CD1c-positive myeloid dendritic cell (primary cell): Measurements from ENCODE around the gene CDYL.

Experiments
- DNase-seq: peaks from one replicate; pipeline ENCODE4 v3.0.0-alpha.2; 2016; ENCODE audit errors: extremely low spot score

Gene CDYL

DNA sequence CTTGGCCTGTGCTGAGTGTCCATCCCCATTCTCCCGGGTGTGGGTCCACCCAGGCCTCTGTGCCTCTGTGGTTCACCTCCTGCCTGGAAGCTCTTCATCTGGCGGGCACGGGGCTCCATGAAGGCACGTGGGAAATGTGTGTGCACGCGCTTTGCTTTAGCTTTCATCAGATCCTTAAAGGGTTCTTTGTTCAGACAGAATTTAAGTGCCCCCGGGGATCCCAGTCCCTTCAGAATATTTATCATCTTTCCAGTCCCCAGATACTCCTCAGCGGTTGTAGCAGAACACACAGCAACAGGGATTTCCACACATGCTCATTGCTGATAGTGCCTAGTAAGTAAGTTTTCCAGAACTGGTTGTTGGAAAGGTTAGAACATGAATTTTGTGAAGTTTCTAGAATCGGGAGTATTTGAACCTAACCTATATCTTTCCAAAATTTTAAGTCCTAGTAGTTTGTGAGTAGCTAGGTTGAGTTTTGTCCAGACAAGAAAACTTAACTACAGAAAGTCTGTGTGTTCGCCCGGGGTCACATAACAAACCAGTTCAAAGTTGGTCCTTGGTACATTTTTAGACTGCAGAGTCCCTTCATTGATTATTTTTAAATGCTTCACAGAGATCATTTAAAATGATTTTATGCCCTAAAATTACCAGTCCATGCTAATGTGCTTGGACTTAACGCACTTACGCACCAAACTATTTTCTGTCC is 159.9 kb downstream of the CDYL start:
- no peak for DNase-seq

DNA sequence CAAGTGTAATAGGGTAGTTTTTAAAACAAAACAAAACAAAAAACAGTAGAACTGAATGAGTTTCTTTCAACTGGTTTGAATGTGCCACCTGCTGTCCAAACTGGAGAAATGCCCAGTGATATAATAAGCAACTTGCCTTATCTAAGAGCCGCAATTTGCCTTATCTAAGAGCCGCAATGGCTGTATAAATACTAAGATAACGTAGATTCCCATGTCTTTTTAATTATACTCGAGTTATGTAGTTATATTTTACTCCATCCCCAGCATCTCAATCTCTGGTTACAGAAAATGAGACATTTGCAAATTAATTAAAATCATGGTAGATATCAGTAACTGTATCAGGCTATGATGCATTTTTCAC is 160.5 kb downstream of the CDYL start:
- peak; percentile 38 for DNase-seq

DNA sequence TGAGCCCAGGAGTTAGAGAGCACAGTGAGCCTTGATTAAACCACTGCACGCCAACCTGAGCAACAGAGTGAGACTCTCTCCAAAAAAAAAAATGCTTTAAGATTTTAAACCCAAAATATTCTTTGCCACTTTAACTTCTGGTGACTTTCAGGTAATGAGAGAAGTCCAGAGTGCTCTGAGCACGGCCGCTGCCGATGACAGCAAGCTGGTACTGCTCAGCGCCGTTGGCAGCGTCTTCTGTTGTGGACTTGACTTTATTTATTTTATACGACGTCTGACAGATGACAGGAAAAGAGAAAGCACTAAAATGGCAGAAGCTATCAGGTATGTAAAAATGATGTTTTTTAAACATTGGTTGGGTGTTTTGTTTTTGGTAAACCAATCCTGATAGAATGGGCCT is 161.2 kb downstream of the CDYL start:
- DNase-seq = no peak

DNA sequence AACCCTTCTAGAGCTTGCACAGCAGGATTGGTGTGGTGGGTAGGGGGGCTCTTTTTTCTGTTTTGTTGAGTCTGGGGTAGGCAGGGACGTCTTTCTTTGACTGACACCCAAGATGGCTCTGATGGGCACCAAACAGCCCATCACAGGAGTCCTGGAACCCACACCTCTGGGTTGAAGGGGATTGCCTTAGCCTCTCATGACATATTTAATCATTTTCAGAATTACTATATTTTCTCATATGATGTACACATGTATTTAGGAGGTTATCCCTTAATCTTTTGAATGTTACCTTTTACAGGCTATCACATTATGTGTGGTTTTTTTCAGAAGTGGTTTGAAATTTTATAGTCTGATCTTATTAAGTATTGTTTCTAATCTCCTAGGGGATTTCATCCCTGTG is 163.0 kb downstream of the CDYL start:
- DNase-seq = no peak

DNA sequence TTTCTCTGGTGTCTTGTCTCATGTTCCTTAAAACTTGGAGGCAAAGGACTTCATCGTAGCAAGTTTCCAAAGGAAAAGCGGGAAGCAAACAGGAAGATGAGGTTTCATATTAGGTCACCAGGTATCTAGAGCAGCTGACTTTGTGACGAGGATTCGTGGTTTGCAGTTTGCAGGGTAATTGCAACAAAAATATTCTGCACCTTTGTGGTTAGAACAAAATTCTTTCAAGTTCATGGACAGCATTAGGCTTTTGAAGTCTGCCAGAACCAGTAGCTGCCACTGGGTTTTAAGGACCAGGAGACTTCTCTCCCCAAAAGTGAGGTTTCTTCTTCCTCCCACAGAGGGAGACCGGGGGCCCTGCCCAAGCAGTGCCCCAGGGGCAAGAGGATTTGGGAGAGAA is 164.2 kb downstream of the CDYL start:
- no peak for DNase-seq

DNA sequence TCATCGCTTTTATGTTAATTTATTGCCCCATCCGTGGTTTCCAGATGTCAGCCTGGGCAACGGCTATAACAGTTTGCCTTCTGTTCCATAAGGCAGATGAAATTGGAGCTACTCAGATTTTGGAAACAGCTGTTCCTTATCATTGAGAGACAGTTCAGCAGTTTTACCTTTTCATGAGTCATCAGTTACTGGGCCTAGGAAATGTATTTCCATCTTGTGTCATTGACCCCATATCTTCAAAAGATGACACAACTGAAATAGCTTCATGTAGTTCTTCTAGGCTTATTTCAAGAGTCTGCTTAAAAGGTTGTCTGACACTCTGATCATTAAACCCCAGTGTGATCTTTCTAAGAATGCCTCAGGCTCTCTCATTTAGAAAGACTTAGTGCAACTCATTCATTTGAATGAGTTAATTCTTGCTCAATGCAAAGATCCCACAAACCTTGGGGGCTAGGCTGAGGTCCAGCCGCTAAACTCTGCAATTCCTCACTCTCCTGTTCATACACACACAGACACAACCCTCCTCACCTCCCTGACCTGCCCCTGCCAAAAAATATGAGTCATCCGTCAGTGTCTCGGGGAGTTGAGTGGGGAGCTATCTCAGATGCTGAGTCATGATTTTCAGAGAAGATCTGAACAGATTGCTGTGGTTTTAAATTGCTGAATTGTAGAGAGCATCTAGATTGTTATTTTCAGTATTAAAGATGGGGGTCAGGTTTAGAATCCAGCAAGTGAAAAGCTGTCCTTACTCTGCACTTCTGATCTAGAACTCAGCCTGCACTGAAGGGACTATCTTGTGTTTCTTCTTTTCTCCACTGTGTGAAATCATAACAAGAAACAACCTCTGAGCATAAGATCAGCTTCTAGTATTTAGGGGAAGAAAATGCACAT is 165.8 kb downstream of the CDYL start:
- DNase-seq = peak; percentile 14

DNA sequence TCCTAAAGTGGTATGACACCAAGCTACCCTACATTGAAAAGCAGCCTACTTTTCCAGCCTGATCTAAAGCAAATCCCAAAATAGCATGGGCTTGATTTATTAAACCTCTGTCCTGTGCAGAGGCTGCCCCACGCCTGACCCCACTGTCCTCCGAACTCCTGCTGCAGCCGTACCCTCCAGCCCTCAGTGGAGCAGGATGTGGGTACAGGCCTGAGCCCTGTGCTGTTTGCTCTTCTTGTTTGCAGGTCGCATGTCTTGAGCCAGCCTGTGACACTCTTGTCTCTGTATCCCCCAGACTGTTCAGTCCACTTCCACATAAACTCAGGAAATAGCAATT is 166.4 kb downstream of the CDYL start:
- DNase-seq = no peak

DNA sequence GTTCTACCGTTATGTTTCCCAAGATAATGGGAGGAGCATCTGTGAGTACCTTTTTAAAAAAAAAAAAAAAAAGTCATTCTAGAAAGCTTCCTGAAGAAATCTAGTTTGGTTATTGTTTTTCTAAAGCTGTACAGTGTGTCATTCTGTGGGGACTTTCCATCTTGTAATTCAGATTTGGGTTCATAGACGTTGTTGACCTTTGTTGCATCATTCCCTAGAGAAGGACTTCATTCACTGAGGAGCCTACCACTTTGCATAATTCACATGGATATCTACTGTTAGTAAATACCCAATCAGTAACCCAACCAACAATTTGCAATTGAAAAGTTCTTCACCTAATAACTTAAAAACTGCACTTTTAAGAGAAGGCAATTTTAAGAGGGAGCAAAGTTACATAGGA is 167.5 kb downstream of the CDYL start:
- no peak for DNase-seq

DNA sequence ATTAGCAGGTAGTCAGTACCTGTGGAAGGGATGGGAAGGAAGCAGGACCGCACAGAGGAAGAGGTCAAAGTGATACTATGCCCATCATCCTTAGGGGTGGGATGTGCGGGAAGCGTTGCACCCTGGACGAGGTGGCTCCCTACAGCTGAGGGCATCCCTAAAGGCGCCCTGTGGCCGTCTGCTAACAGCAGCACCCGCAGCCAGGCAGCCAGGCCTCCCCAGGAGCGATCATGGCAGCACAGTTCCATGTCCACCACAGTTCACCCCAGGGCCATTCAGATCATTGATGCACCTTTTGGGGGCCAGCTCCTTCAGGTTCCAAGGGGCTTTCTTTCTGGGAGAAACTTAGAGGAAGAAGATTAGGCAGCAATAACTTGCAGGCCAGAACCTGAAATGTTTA is 168.1 kb downstream of the CDYL start:
- DNase-seq = no peak

DNA sequence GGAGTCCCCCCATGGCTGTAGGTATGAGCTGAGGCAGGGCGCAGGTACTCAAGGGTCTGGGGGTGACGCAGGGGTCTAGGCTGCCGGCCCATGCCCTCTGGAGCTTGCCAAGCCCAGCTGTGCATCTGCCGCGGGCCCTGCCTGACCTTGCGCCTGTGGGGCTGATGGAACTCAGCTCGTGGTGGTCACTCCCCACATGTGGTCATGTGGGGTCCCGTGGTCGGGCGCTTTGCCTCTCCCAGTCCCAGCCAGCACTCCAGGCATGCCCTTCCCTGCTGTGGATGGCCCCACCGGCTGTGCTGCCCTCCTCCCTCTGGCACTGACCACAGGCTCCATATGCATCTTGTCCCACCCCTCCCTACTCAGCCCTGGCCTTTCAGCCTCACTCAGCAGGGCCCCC is 170.3 kb downstream of the CDYL start:
- no peak for DNase-seq

DNA sequence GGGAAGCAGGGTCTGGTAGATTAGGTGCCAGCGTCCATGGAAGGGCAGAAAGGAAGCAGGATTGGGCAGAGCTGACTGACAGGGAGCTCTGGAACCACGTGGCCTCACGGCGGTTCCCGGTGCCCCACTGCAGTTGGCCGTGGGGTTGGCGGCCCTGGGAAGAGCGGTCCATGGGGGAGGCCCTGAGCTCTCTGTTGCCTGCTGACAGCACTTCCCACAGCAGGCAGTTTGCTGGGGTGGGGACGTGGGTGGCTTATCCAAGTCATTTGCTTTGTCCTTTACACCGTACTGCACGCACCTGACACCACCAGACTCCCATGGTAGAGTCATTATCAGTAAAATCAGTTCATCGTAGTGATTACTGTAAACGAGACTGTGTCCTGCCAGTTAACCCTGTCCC is 171.5 kb downstream of the CDYL start:
- DNase-seq = no peak

DNA sequence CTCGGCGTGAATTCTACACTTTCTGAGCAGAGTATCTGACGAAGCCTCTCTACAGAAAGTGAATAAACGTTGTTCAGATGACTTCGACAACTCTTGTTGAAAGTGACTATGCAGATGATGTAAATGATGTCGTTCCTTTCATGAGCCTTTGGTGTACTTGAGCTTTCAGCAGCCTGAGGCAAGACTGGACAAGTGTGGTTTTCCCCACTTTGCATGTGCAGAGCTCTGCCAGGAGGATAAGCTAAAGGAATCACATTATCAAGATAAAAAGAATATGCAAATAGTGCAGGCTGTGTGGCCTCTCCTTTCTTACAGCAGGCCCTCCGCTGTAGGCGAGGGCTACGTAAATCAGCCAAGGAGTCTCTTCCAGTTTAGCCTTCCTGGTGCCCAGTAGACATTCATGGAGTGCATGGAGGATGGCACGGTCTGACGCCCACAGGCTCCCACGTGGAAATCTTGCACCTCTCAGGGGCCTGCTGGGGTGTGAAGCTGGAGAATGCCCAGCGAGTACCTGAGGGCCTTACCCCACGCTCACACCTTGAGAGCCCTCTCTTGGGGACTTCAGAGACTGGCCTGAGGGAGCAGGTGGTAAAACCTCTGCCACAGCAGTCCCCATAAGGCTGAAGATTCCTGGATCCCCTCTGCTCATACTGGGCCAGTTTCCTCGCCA is 172.7 kb downstream of the CDYL start:
- DNase-seq = no peak

DNA sequence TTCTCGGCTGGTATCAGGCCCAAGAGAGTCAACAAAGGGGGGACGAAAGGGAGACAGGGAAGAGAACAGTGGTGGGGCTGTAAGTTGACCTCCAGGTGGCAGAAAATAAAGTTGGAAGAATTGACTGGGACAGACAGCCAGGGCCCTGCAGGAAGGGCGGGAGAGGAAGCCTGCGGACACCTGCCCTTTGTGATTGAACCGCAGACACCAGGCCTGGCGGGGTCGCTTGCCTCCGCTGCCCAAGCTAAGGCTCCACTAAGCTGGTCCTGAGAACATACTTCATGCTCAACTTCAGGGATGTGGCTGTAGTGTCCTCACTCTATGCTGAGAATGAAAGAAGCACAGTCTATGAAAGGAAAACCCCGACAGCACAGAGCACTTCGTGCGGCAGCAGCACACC is 173.9 kb downstream of the CDYL start:
- no peak for DNase-seq

DNA sequence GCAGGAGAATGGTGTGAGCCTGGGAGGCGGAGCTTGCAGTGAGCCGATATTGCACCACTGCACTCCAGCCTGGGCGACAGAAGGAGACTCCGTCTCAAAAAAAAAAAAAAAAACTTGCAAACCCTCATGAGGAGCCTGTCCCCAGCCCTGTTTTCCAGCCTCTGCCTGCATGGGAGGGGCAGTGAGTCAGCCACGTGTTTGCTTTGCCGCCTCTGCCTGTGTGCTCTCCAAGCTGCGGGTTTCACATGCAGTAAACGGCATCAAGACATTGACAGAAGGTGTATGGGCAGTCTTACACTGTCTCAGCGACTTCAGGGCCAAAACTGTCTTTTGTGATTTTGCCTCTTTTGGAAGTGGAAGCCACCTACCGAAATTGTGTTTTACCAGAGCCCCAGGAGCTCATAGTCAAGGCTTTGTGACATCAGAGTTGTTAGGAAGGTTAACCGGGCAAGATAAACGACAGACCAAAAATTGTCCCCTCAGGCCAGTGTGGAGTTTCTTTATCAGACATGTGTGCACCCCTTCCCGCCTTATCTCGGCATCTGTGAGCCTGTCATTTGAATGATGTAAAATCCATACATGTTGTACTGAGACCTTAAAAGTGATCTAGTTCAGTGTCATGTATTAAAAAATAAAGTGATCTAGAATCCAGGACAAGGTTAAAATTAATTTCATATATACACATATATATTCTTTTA is 174.8 kb downstream of the CDYL start:
- DNase-seq = no peak

DNA sequence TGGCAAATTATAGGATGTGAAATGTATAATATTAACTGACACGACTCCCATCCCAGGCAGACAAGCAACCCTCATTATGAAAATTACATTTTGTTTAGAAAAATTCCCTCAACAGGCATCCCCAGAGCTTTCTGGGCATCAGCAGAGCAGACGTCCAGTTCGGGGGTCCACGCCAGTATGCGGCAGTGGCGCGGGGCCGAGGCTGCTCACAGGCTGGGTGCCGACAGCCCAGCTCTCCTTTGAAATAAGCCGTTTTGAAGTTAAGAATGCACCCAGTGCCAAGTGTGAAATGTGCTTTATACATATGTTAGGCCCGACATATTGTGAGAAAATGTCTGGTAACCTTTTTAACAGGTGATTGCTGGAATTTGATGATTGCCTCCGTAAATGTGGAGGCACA is 177.2 kb downstream of the CDYL start:
- DNase-seq = no peak

DNA sequence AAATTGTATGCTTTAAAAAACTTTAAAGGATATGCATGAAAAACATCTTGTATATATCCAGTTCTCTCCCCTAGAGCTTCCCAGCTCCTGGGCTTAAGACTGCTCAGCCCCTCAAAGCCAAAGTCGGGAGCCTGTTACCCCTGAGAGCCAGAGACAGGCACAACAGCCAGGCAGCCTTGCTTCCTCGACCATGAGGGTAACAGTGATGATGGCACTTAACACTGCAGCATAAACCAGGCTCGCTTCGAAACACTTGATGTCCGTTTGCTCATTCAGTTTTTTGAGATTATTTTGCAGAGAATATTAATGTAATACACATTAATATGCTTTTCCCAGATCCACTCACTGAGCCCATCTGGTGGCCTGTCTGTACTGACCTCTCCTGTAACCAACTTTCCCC is 180.4 kb downstream of the CDYL start:
- no peak for DNase-seq

DNA sequence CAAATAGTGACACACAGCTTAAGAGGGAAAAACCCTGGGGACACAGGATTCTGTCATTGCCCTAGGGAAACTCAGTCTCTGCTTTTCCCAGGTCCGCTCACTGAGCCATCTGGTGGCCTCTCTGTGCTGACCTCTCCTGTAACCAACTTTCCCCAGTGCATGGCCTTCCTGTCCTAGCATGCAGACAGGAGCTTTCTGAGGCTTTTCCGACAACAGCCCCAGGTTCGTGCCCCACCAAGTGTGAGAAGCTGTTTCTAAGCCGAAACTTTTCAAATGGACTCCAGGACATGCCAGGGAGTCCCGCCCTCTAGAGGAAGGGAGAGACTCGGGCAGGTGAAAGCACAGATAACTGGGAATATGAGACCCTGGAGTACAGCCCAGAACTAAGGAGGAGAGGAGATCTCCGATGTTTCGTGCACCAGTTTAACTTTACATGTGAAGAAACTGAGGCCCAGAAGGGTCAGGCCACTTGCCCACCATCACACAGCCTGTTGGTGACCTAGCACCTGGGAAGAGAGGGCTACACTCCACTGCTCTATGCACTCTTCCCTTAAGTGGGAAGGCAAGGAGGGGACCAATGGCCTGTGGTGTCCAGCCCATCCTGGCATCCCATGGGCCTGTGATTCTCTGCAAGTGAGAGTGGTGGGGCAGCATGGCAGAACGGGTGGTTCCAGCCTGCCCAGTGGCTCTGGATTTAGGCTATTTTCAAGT is 181.5 kb downstream of the CDYL start:
- no peak for DNase-seq

DNA sequence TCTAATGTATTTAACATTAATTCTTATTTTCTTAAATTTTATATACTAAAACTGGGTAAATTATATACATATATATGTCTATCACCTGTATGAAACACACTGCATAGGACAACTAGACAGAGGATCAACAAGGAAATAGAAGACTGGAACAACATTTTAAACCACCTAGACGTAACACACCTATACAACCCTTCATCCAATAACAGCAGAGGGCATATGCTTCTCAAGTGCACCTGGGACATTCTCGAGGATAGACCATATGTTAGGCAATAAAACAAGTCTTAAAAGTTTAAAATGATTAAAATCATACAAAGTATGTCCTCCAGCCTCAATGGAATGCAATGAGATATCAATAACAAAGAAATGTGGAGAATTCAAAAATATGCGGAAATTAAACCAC is 182.4 kb downstream of the CDYL start:
- no peak for DNase-seq

DNA sequence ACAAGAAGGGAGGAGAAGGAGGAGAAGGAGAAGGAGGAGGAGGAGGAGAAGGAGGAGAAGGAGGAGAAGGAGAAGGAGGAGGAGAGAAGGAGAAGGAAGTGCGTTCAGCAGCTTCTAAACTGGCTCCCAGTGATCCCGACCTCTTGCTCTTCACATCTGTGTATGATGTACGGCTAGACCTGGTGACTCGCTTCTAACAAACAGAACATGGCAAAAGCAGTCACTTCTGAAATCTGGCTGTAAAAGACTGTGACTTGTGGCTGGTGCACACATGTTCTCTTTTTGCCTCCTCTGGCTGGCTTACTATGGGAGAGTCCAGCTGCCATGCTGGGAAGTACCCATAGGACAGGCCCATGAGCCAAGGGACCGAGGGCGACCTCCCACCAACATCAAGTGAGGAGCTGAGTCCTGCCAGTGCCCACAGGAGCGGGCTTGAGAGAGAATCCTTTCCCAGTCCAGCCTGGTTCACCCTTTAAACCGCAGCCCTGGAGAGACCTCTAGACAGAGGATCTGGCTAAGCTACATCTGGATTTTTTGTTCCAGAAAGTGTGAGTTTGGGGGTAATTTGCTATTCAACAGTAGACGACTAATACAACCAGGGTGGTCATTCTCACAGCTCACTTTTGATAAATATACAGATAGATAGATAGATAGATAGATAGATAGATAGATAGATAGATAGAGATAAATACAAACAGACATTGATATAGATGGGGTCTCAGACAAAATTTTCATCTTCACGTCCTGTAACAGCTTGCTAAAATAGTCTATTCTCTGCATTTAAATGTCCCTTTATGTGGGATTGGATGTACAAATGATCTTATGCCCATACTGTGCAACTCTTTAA is 185.3 kb downstream of the CDYL start:
- no peak for DNase-seq

DNA sequence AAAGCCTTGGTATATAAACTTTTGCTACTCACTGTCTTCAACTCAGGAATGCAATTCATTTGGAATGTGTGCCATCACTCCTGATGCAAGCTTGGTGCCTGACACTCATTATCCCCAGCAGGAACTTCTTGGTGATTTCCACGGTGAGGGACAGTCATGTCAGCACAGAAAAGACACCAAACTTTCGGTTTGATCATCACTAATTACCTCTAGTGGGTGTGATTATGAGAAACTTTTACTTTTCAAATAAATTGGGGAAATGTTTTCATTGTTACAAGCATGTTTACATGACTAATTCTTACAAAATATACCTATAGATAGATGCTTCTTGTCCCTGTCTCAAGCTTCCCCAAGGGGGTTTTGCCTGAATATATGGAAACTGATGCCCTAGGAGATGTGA is 186.7 kb downstream of the CDYL start:
- DNase-seq = no peak
